ENCODE results near the gene TNNC2. TPM values are rescaled to one million over a fixed set of nuclear protein-coding genes. Genes with fewer than 3 reads are reported as not detected.

Gene TNNC2
- total and polyA plus RNA-seq, 2 of the 13 experiments (the other 11 are each of a cell fraction or from before 2014, with no cell fraction given): 1.8 to 4.7 TPM

- TF ChIP-seq ZNF619 (CRISPR knock-in tag; IDR thresholded peaks at IDR 0.05): no peak
- no peak for TF ChIP-seq SIX4 (CRISPR knock-in tag; IDR thresholded peaks at IDR 0.05)
- 0 out of 2 replicates have a peak, but pooled peaks have one; percentile 52 for TF ChIP-seq ZNF605 (CRISPR knock-in tag; IDR thresholded peaks at IDR 0.05)
- peak; percentile 35; the same call in 1 of the 2 replicates for TF ChIP-seq ZMYM4 (CRISPR knock-in tag; IDR thresholded peaks at IDR 0.05)
- TF ChIP-seq ZNF547 (CRISPR knock-in tag; IDR thresholded peaks at IDR 0.05): no peak
- TF ChIP-seq ZNF124 (CRISPR knock-in tag; IDR thresholded peaks at IDR 0.05): peak; percentile 80
- peak; percentile 43; the same call in 1 of the 2 replicates for TF ChIP-seq CBFB (CRISPR knock-in tag; IDR thresholded peaks at IDR 0.05)
- TF ChIP-seq LCORL (IDR thresholded peaks at IDR 0.05): no peak
- peak; percentile 47; the same call in 1 of the 2 replicates for TF ChIP-seq LCORL (CRISPR knock-in tag; IDR thresholded peaks at IDR 0.05)
- no peak for TF ChIP-seq ETS1 (CRISPR knock-in tag; IDR thresholded peaks at IDR 0.05)
- TF ChIP-seq NR2F6 (IDR thresholded peaks at IDR 0.05): peak; percentile 47; the same call in 1 of the 2 replicates
- TF ChIP-seq NR2F6 (CRISPR knock-in tag; IDR thresholded peaks at IDR 0.05): peak; percentile 56; the same call in 1 of the 2 replicates
- TF ChIP-seq, protein P1, sequence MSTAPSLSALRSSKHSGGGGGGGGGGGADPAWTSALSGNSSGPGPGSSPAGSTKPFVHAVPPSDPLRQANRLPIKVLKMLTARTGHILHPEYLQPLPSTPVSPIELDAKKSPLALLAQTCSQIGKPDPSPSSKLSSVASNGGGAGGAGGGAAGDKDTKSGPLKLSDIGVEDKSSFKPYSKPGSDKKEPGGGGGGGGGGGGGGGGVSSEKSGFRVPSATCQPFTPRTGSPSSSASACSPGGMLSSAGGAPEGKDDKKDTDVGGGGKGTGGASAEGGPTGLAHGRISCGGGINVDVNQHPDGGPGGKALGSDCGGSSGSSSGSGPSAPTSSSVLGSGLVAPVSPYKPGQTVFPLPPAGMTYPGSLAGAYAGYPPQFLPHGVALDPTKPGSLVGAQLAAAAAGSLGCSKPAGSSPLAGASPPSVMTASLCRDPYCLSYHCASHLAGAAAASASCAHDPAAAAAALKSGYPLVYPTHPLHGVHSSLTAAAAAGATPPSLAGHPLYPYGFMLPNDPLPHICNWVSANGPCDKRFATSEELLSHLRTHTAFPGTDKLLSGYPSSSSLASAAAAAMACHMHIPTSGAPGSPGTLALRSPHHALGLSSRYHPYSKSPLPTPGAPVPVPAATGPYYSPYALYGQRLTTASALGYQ (CRISPR knock-in tag; IDR thresholded peaks at IDR 0.05): 0 out of 2 replicates have a peak, but pooled peaks have one; percentile 41
- peak; percentile 33; the same call in 1 of the 2 replicates for TF ChIP-seq SMC3 (IDR thresholded peaks at IDR 0.05; ENCODE audit: low read length)
- no peak for TF ChIP-seq ZSCAN30 (CRISPR knock-in tag; IDR thresholded peaks at IDR 0.05)
- TF ChIP-seq, protein P2, sequence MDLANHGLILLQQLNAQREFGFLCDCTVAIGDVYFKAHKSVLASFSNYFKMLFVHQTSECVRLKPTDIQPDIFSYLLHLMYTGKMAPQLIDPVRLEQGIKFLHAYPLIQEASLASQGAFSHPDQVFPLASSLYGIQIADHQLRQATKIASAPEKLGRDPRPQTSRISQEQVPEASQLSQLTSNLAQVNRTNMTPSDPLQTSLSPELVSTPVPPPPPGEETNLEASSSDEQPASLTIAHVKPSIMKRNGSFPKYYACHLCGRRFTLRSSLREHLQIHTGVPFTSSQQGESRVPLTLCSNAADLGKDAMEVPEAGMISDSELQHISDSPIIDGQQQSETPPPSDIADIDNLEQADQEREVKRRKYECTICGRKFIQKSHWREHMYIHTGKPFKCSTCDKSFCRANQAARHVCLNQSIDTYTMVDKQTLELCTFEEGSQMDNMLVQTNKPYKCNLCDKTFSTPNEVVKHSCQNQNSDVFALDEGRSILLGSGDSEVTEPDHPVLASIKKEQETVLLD (CRISPR knock-in tag; IDR thresholded peaks at IDR 0.05; ENCODE audit: low read depth): no peak
- no peak for TF ChIP-seq FUBP1 (CRISPR knock-in tag; IDR thresholded peaks at IDR 0.05; ENCODE audit: borderline replicate concordance)
- TF ChIP-seq ZNF24 (IDR thresholded peaks at IDR 0.05): 0 out of 2 replicates have a peak, but pooled peaks have one; percentile 8
- no peak for TF ChIP-seq MBNL3 (CRISPR knock-in tag; conservative IDR thresholded peaks at IDR 0.05)
- no peak for TF ChIP-seq E2F2 (CRISPR knock-in tag; IDR thresholded peaks at IDR 0.05; ENCODE audit: borderline replicate concordance)
- 0 out of 2 replicates have a peak, but pooled peaks have one; percentile 28 for TF ChIP-seq KLF6 (CRISPR knock-in tag; IDR thresholded peaks at IDR 0.05)
These were observed 36.7 kb upstream of the TNNC2 start (continued) for GRCh38 chr20:45863543-45864470.
